ENCODE results near the gene ME3.

The ME3 gene

DNA sequence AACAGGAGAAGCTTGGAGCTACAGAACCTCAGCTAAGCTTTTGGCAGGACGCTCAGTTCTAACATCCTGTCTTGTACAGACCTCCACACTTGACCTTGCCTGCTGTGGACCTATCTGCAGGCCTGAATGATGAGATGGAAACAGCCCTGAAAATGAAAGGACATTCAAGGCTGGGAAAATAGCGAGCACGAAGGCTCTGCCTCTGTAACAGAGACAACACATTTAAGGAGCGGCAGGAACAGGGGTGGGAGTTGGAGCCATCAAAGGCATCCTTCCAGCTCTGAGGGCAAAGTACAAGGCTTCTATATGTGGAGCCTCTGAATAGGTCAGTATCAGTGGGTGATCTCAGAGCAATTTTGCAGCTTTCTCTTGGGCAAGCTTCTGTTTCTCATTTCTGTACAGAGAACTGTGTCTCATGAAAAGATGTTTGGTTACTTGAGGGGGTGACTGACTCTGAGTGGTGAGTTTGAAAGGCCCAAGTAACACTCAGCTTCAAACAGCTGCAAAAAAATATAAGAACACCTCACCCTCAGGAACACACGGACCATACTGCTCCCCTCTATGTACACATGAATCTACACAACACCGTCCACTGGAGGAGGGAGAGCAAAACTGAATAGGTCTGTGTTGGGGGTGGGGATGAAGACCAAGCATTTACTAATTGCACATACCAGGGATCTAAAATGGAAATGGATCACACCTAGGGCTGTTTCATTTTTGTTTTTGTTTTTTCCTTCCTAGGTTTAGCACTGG lies 196.1 kb downstream of the ME3 start:
- Histone ChIP-seq H3K4me3 (ENCODE audit: low read length in 2 of 2) (peak overlapping the region in 1 of 2 donors; percentile 22), H3K9ac (ENCODE audit: low read length in 2 of 2) (no peak overlapping the region), H3K36me3 (ENCODE audit: control insufficient read depth in 2 of 2, insufficient read depth in 2 of 2, low read length in 2 of 2) (peaks cover 0 to under 1% of the 10 kb centered on the region in 2 donors), H3K9me3 (ENCODE audit: control insufficient read depth in 2 of 2, low read length in 2 of 2) (no peaks in the 10 kb centered on the region), H3K27ac (ENCODE audit: low read length) (peak overlapping the region; percentile 46), H3K4me1 (ENCODE audit: control insufficient read depth, insufficient read depth, low read length) (peaks cover 31% of the 10 kb centered on the region), H3K27me3 (ENCODE audit: control insufficient read depth in 1 of 2, insufficient read depth in 2 of 2, low read length in 2 of 2) (no peaks in the 10 kb centered on the region)

DNA sequence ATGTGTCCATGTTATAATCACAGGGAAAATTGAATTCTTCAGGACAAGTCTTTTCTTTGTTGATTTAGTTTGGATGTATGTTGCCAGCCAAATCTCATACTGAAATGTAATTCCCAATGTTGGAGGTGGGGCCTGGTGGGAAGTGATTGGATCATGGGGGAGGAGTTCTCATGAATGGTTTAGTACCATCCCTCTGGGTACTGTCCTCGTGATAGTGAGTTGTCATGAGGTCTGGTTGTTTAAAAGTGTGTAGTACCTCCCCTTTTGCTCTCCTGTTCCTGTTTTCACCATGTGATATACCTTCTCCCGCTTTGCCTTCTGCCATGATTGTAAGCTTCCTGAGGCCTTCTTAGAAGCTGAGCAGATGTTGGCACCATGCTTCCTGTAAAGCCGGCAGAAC lies 197.4 kb downstream of the ME3 start:
- Histone ChIP-seq H3K4me1 (ENCODE audit: control insufficient read depth, insufficient read depth, low read length) (peaks cover 31% of the 10 kb centered on the region), H3K4me3 (ENCODE audit: low read length in 2 of 2) (no peak overlapping the region), H3K9ac (ENCODE audit: low read length in 2 of 2) (no peak overlapping the region), H3K9me3 (ENCODE audit: control insufficient read depth in 2 of 2, low read length in 2 of 2) (no peaks in the 10 kb centered on the region), H3K27ac (ENCODE audit: low read length) (no peak overlapping the region), H3K27me3 (ENCODE audit: control insufficient read depth in 1 of 2, insufficient read depth in 2 of 2, low read length in 2 of 2) (no peaks in the 10 kb centered on the region), H3K36me3 (ENCODE audit: control insufficient read depth in 2 of 2, insufficient read depth in 2 of 2, low read length in 2 of 2) (no peaks in the 10 kb centered on the region)

DNA sequence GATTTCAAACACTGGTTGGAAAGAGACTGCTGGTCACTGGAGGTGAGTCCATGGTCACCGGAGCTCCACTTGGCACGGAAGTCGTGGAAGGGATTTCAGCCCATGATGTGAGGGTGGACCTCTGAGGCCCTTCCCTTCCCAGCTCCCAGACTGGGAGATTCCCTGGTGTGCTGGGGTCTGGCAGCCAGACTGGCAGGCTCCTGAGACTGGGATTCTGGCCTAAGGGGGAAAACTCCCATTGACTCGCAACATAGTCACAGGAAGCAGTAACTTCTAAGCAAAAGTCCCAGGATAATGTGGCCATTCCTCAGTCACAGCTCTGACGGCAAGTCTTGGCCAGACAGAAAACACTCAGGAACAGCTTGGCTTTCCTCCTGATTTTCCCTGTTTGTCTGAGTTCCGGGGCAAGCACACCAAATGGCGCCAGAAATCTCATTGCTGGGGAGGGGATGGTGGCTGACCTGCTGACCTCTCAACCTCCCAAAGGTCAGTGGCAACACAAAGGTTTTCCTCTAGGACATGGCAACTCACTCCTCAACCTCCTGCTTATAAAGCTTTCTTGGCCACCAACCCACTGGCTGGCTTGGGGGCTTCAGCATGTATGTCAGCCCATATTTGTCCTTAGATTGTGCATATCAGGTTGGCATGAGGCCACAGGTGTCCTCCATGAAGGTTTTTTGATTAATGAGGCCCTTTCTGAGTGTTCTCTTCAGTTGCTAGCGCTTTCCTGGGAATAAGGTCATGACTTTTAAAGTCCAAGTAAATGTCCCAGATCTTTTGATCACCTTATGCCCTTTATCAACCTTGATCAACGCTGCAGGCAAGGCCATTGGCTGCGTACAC lies 198.2 kb downstream of the ME3 start:
- H3K9ac ChIP-seq (ENCODE audit: low read length in 2 of 2) = no peak overlapping the region

DNA sequence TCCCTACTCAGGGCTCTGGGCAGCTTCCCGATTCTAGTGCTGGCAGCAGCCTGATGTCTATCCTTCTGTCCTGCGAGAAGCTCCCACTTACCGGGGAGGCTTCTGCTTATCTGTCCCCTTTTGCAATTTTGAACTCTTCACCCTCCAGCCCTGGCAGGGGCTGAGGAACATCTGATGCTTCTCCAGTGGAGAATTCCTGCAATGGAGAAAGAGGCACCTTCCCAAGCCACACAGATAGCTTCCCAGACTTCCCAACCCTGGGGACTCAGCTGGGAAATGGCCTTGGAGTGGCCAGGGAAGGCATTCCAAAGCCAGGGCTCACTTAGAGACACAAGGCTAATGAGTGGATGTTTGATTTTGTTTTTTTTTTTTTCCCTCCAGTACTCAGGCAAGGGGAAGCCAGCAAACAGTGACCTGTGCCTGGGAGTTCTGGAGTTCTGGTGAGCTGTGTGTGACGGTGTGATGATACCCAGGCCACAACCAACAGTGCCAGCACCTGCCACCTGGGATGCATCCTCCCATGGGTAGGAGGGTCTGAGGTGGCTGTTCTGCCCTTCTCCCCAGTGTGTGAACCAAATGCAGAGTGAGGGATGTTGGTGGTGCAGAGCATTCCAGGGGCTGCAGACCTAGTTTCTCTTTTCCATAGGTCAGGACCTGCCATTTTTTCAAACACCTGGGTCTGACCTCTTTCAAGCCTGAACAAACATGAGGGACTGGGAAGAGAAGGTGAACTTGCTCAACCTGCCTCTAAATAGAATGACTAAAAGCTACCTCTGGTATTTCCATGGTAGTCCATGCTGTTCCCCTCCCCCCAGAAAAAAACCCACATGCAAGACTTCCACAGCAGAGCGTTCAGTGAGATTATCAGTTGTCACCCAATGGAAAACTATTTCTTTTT lies 202.7 kb downstream of the ME3 start:
- H3K27ac ChIP-seq (ENCODE audit: low read length) = no peak overlapping the region

More for the DNA sequence above, 198.2 kb downstream of the ME3 start:
- Histone ChIP-seq H3K27me3 (ENCODE audit: control insufficient read depth in 1 of 2, insufficient read depth in 2 of 2, low read length in 2 of 2) (no peaks in the 10 kb centered on the region), H3K9me3 (ENCODE audit: control insufficient read depth in 2 of 2, low read length in 2 of 2) (no peaks in the 10 kb centered on the region), H3K36me3 (ENCODE audit: control insufficient read depth in 2 of 2, insufficient read depth in 2 of 2, low read length in 2 of 2) (no peaks in the 10 kb centered on the region), H3K4me3 (ENCODE audit: low read length in 2 of 2) (peak overlapping the region in 1 of 2 donors; percentile 22), H3K27ac (ENCODE audit: low read length) (peak overlapping the region; percentile 41), H3K4me1 (ENCODE audit: control insufficient read depth, insufficient read depth, low read length) (peaks cover 36% of the 10 kb centered on the region)

DNA sequence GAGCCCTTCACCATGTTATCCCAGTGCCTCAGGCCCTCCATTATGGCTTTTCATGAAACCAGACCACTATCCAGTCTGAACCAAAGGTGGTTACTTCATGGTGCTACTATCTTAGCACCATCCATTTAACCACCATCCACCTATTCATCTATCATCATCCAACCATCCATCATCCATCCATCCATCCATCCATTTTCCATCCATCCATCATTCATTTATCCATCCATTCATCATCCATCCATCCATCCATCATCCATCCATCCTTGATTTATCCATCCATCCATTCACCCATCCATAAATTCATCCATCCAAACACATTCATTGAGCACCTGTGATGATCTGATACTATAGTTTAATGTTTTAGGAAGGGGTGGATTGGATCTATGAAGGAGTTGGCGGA lies 204.2 kb downstream of the ME3 start:
- Histone ChIP-seq H3K4me1 (ENCODE audit: control insufficient read depth, insufficient read depth, low read length) (peaks cover 7% of the 10 kb centered on the region), H3K9ac (ENCODE audit: low read length in 2 of 2) (no peak overlapping the region), H3K9me3 (ENCODE audit: control insufficient read depth in 2 of 2, low read length in 2 of 2) (no peaks in the 10 kb centered on the region), H3K4me3 (ENCODE audit: low read length in 2 of 2) (no peak overlapping the region), H3K27ac (ENCODE audit: low read length) (no peak overlapping the region), H3K27me3 (ENCODE audit: control insufficient read depth in 1 of 2, insufficient read depth in 2 of 2, low read length in 2 of 2) (no peaks in the 10 kb centered on the region), H3K36me3 (ENCODE audit: control insufficient read depth in 2 of 2, insufficient read depth in 2 of 2, low read length in 2 of 2) (peaks cover 0 to 2% of the 10 kb centered on the region in 2 donors)

More for the DNA sequence above, 202.7 kb downstream of the ME3 start:
- Histone ChIP-seq H3K36me3 (ENCODE audit: control insufficient read depth in 2 of 2, insufficient read depth in 2 of 2, low read length in 2 of 2) (no peaks in the 10 kb centered on the region), H3K4me3 (ENCODE audit: low read length in 2 of 2) (no peak overlapping the region), H3K4me1 (ENCODE audit: control insufficient read depth, insufficient read depth, low read length) (peaks cover 21% of the 10 kb centered on the region), H3K27me3 (ENCODE audit: control insufficient read depth in 1 of 2, insufficient read depth in 2 of 2, low read length in 2 of 2) (no peaks in the 10 kb centered on the region), H3K9ac (ENCODE audit: low read length in 2 of 2) (no peak overlapping the region), H3K9me3 (ENCODE audit: control insufficient read depth in 2 of 2, low read length in 2 of 2) (no peaks in the 10 kb centered on the region)

DNA sequence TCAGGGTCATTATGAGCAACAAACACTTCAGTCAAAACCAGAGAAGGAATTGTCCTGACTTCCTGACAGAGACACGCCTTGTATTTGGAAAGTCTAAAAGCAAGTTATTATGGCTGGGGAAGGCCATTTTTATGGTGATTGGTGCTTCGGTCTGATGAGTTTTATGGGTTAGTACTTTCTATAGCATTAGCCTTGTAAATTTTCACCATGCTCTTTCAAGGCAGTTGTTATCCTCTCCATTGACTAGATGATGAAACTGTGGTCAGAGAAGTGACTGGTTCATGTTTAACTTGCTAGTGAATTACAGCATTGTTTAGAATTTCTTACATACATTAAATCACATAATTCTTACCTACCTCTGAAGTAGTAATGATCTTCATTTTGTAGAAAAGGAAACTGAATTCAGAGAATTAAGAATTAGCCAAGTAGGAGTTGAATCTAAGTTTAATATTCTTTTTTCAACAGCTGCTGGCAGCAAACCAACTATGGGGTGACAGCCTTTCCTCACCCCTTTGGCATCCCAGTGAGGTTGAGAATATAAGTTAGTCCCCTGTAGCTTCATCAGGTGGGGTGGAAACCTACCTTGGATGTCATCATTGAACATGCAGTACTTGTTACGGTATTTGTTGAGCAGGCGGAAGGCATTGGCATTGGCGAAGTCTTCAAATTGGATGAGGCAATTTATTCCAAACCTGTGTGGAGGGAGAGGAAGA lies 207.8 kb downstream of the ME3 start:
- Histone ChIP-seq H3K36me3 (ENCODE audit: control insufficient read depth in 2 of 2, insufficient read depth in 2 of 2, low read length in 2 of 2) (peaks cover 3 to 4% of the 10 kb centered on the region in 2 donors), H3K27me3 (ENCODE audit: control insufficient read depth in 1 of 2, insufficient read depth in 2 of 2, low read length in 2 of 2) (no peaks in the 10 kb centered on the region), H3K27ac (ENCODE audit: low read length) (no peak overlapping the region), H3K9me3 (ENCODE audit: control insufficient read depth in 2 of 2, low read length in 2 of 2) (no peaks in the 10 kb centered on the region), H3K4me1 (ENCODE audit: control insufficient read depth, insufficient read depth, low read length) (peaks cover 12% of the 10 kb centered on the region), H3K9ac (ENCODE audit: low read length in 2 of 2) (no peak overlapping the region), H3K4me3 (ENCODE audit: low read length in 2 of 2) (no peak overlapping the region)

DNA sequence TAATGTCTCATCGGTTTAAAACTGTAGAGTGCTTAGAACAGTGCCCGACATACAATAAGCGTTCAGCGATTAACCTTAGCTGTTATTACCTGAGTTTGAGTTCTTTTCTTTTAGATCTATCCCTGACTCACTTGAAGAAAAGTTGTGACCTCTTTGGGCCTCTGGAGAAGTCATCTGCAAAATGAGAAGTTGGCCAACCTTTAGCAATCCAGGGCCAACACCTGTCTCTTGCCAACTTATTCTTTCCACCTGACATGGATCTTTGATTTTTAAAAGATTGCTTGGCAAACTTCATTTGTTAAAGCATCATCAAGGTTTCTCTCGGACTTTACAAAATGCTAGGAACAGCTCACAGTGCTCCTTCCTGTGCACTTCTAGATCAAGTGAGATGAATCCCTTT lies 208.5 kb downstream of the ME3 start:
- Histone ChIP-seq H3K27me3 (ENCODE audit: control insufficient read depth in 1 of 2, insufficient read depth in 2 of 2, low read length in 2 of 2) (no peaks in the 10 kb centered on the region), H3K4me3 (ENCODE audit: low read length in 2 of 2) (no peak overlapping the region), H3K9me3 (ENCODE audit: control insufficient read depth in 2 of 2, low read length in 2 of 2) (no peaks in the 10 kb centered on the region), H3K4me1 (ENCODE audit: control insufficient read depth, insufficient read depth, low read length) (peaks cover 15% of the 10 kb centered on the region), H3K27ac (ENCODE audit: low read length) (no peak overlapping the region), H3K36me3 (ENCODE audit: control insufficient read depth in 2 of 2, insufficient read depth in 2 of 2, low read length in 2 of 2) (peaks cover 3 to 4% of the 10 kb centered on the region in 2 donors), H3K9ac (ENCODE audit: low read length in 2 of 2) (no peak overlapping the region)

DNA sequence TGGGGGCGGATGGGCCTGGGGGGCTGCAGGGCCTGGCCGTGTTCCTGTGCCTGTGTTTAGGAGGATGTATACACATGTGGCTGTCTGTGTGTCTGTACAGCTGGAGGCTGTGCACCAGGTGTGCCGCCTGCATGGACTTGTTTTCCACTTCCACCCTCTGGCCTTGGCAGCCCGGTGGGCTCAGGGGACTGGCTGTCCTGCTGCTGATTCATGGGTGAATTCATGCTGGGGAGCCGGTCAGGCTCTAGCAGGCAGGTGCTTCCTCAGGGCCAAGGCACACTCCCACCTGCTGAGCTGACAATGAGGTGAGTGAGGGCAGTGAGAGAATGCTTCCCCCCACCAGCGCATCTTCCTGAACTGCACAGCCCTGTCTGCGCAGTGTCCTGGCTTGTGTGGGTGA lies 209.3 kb downstream of the ME3 start:
- Histone ChIP-seq H3K36me3 (ENCODE audit: control insufficient read depth in 2 of 2, insufficient read depth in 2 of 2, low read length in 2 of 2) (peaks cover 3 to 4% of the 10 kb centered on the region in 2 donors), H3K9ac (ENCODE audit: low read length in 2 of 2) (no peak overlapping the region), H3K4me3 (ENCODE audit: low read length in 2 of 2) (no peak overlapping the region), H3K4me1 (ENCODE audit: control insufficient read depth, insufficient read depth, low read length) (peaks cover 19% of the 10 kb centered on the region), H3K27me3 (ENCODE audit: control insufficient read depth in 1 of 2, insufficient read depth in 2 of 2, low read length in 2 of 2) (no peaks in the 10 kb centered on the region), H3K27ac (ENCODE audit: low read length) (no peak overlapping the region), H3K9me3 (ENCODE audit: control insufficient read depth in 2 of 2, low read length in 2 of 2) (no peaks in the 10 kb centered on the region)

DNA sequence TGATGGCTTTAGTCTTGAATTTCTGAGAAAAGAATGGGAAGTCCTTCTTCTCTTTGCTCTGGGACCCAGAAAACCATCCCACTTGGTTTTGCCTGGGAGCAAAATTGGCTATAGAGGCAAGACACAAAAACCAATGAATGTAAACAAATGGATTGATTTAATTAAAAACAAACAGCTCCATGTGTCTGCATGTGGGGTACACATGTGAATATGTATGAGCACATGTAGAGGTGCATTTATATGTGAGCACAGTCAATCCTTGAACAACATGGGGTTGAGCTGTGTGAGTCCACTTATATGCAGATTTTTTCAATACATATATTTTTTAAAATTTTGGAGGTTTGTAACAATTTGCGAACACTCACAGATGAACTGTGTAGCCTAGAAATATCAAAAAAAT lies 210.5 kb downstream of the ME3 start:
- no peak overlapping the region for H3K27ac ChIP-seq (ENCODE audit: low read length)
- no peak overlapping the region for H3K4me3 ChIP-seq (ENCODE audit: low read length in 2 of 2)

More for the DNA sequence above, 210.5 kb downstream of the ME3 start:
- H3K4me1 ChIP-seq (ENCODE audit: control insufficient read depth, insufficient read depth, low read length) = peaks cover 21% of the 10 kb centered on the region
- no peaks in the 10 kb centered on the region for H3K27me3 ChIP-seq (ENCODE audit: control insufficient read depth in 1 of 2, insufficient read depth in 2 of 2, low read length in 2 of 2)
- H3K9me3 ChIP-seq (ENCODE audit: control insufficient read depth in 2 of 2, low read length in 2 of 2) = no peaks in the 10 kb centered on the region
- peaks cover 3 to 4% of the 10 kb centered on the region in 2 donors for H3K36me3 ChIP-seq (ENCODE audit: control insufficient read depth in 2 of 2, insufficient read depth in 2 of 2, low read length in 2 of 2)
- H3K9ac ChIP-seq (ENCODE audit: low read length in 2 of 2) = no peak overlapping the region

Data from stomach smooth muscle (tissue), 2 donors.